HG02798 (cell line): Measurements from ENCODE around the gene E2F3.

ENCODE experiments used
- ATAC-seq: cut with Tn5 transposase; IDR thresholded peaks from one replicate; pipeline ENCODE4 v1.9.1; 2021; ENCODE audit warnings: mild to moderate bottlenecking; ENCODE audit not compliant: unreplicated experiment, poor library complexity

E2F3 gene

GRCh38 chr6:20426177-20427082 is 24.8 kb downstream of the E2F3 start:
- no peak for ATAC-seq

GRCh38 chr6:20427856-20428255 is 26.2 kb downstream of the E2F3 start:
- ATAC-seq, result peak; percentile 81

- ATAC-seq, result no peak
Measured at GRCh38 chr6:20432692-20433091, 31.0 kb downstream of the E2F3 start.

- no peak for ATAC-seq
Measured at GRCh38 chr6:20433321-20433720, 31.6 kb downstream of the E2F3 start.

- no peak for ATAC-seq
Measured at GRCh38 chr6:20433929-20434328, 32.2 kb downstream of the E2F3 start.

- no peak for ATAC-seq
Measured at GRCh38 chr6:20434766-20435165, 33.1 kb downstream of the E2F3 start.

GRCh38 chr6:20436719-20437118 is 35.0 kb downstream of the E2F3 start:
- ATAC-seq, result no peak

- ATAC-seq, result no peak
Measured at GRCh38 chr6:20437639-20438038, 36.0 kb downstream of the E2F3 start.

- no peak for ATAC-seq
Measured at GRCh38 chr6:20438462-20439070, 36.9 kb downstream of the E2F3 start.

GRCh38 chr6:20439558-20439957 is 37.9 kb downstream of the E2F3 start:
- no peak for ATAC-seq

- ATAC-seq, result no peak
Measured at GRCh38 chr6:20440296-20440695, 38.6 kb downstream of the E2F3 start.

- ATAC-seq, result no peak
Measured at GRCh38 chr6:20441236-20441635, 39.6 kb downstream of the E2F3 start.

- ATAC-seq, result no peak
Measured at GRCh38 chr6:20441921-20442320, 40.2 kb downstream of the E2F3 start.

GRCh38 chr6:20444786-20445271 is 43.1 kb downstream of the E2F3 start:
- ATAC-seq, result no peak

GRCh38 chr6:20447157-20447556 is 45.5 kb downstream of the E2F3 start:
- ATAC-seq, result no peak

- ATAC-seq, result no peak
Measured at GRCh38 chr6:20447581-20448132, 46.0 kb downstream of the E2F3 start.

- no peak for ATAC-seq
Measured at GRCh38 chr6:20448828-20449227, 47.1 kb downstream of the E2F3 start.

- ATAC-seq, result no peak
Measured at GRCh38 chr6:20454204-20454824, 52.6 kb downstream of the E2F3 start.

- ATAC-seq, result no peak
Measured at GRCh38 chr6:20455251-20455940, 53.7 kb downstream of the E2F3 start.
